H9 (cell line): ENCODE data around the gene SETD3. TPM values are rescaled to one million over a fixed set of nuclear protein-coding genes. Genes with fewer than 3 reads are reported as not detected.

Source experiments
- DNase-seq: peaks from one replicate; pipeline ENCODE4 v3.0.0-alpha.2; 2017
- H2AFZ ChIP-seq: one replicate; pipeline ENCODE4 v1.6.1; 2013; ENCODE audit warnings: mild to moderate bottlenecking, low read length, control low read depth, moderate library complexity
- H2AK5ac ChIP-seq: 2 replicates; pipeline ENCODE4 v1.6.1; 2013; ENCODE audit warnings: low read length, control low read depth, mixed read lengths; ENCODE audit not compliant: insufficient read length
- H2BK120ac ChIP-seq: one replicate; pipeline ENCODE4 v1.6.1; 2013; ENCODE audit warnings: low read depth, mild to moderate bottlenecking, low read length, control low read depth, inconsistent platforms; ENCODE audit not compliant: poor library complexity, severe bottlenecking
- H2BK12ac ChIP-seq: 2 replicates; pipeline ENCODE4 v1.6.1; 2013; ENCODE audit warnings: low read length, control low read depth, mixed read lengths, low read depth; ENCODE audit not compliant: insufficient read length
- H2BK15ac ChIP-seq: 2 replicates; pipeline ENCODE4 v1.6.1; 2013; ENCODE audit warnings: low read depth, low read length, control low read depth
- H2BK20ac ChIP-seq: one replicate; pipeline ENCODE4 v1.6.1; 2013; ENCODE audit warnings: low read depth, mild to moderate bottlenecking, low read length, control low read depth, inconsistent platforms; ENCODE audit not compliant: poor library complexity, severe bottlenecking
- H2BK5ac ChIP-seq: 2 replicates; pipeline ENCODE4 v1.6.1; 2013; ENCODE audit warnings: low read length, control low read depth, mixed read lengths; ENCODE audit not compliant: insufficient read length
- H3K14ac ChIP-seq: 2 replicates; pipeline ENCODE4 v1.6.1; 2013; ENCODE audit warnings: low read length, control low read depth; ENCODE audit not compliant: insufficient read depth
- H3K18ac ChIP-seq: 2 replicates; pipeline ENCODE4 v1.6.1; 2013; ENCODE audit warnings: low read depth, mild to moderate bottlenecking, mixed read lengths, low read length, control low read depth; ENCODE audit not compliant: insufficient read length
- H3K23ac ChIP-seq: 2 replicates; pipeline ENCODE4 v1.6.1; 2013; ENCODE audit warnings: low read length, control low read depth, mixed read lengths, low read depth; ENCODE audit not compliant: insufficient read length
- H3K23me2 ChIP-seq: 2 replicates; pipeline ENCODE4 v1.6.1; 2013; ENCODE audit warnings: low read depth, mild to moderate bottlenecking, mixed read lengths, low read length, control low read depth; ENCODE audit not compliant: insufficient read length, poor library complexity, severe bottlenecking
- H3K27ac ChIP-seq: 2 replicates; pipeline ENCODE4 v1.5.1; 2013; ENCODE audit warnings: low read length, control low read depth, mixed read lengths, low read depth; ENCODE audit not compliant: insufficient read length
- H3K27me3 ChIP-seq: 2 replicates; pipeline ENCODE4 v1.6.1; 2013; ENCODE audit warnings: low read length, control low read depth, inconsistent platforms; ENCODE audit not compliant: insufficient read depth
- H3K4ac ChIP-seq: 2 replicates; pipeline ENCODE4 v1.6.1; 2013; ENCODE audit warnings: low read depth, mild to moderate bottlenecking, control low read depth, inconsistent platforms, low read length, moderate library complexity
- H3K4me1 ChIP-seq: 2 replicates; pipeline ENCODE4 v1.6.1; 2013; ENCODE audit warnings: low read length, control low read depth, inconsistent platforms; ENCODE audit not compliant: insufficient read depth
- H3K4me2 ChIP-seq: 2 replicates; pipeline ENCODE4 v1.6.1; 2013; ENCODE audit warnings: low read length, control low read depth, mixed read lengths; ENCODE audit not compliant: insufficient read length, insufficient read depth
- H3K56ac ChIP-seq: 2 replicates; pipeline ENCODE4 v1.6.1; 2013; ENCODE audit warnings: low read depth, mild to moderate bottlenecking, mixed read lengths, low read length, control low read depth; ENCODE audit not compliant: insufficient read length
- H3K79me1 ChIP-seq: 2 replicates; pipeline ENCODE4 v1.6.1; 2013; ENCODE audit warnings: low read depth, mild to moderate bottlenecking, moderate library complexity, low read length, control low read depth, inconsistent platforms; ENCODE audit not compliant: insufficient read depth, poor library complexity, severe bottlenecking
- H3K79me2 ChIP-seq: 2 replicates; pipeline ENCODE4 v1.6.1; 2013; ENCODE audit warnings: low read length, control low read depth, inconsistent platforms; ENCODE audit not compliant: insufficient read depth
- H3K9ac ChIP-seq: 2 replicates; pipeline ENCODE4 v1.6.1; 2013; ENCODE audit warnings: low read length, control low read depth, mixed read lengths; ENCODE audit not compliant: insufficient read length; ENCODE audit errors: extremely low read depth
- H3K9me3 ChIP-seq: one replicate; pipeline ENCODE4 v1.6.1; 2013; ENCODE audit warnings: low read depth, low read length, inconsistent platforms; ENCODE audit not compliant: control insufficient read depth
- H3T11ph ChIP-seq: one replicate; pipeline ENCODE4 v1.6.1; 2013; ENCODE audit warnings: mild to moderate bottlenecking, low read length, control low read depth, inconsistent platforms
- H4K20me1 ChIP-seq: one replicate; pipeline ENCODE4 v1.6.1; 2013; ENCODE audit not compliant: control insufficient read depth, insufficient read length, insufficient read depth
- H4K5ac ChIP-seq: 2 replicates; pipeline ENCODE4 v1.6.1; 2013; ENCODE audit warnings: low read depth, mild to moderate bottlenecking, mixed read lengths, low read length, control low read depth; ENCODE audit not compliant: insufficient read length
- H4K8ac ChIP-seq: replicated peaks from 2 replicates; pipeline ENCODE4 v1.6.1; 2013; ENCODE audit warnings: low read length, control low read depth, mixed read lengths, low read depth; ENCODE audit not compliant: insufficient read length
- H4K91ac ChIP-seq: 2 replicates; pipeline ENCODE4 v1.6.1; 2013; ENCODE audit warnings: low read depth, mild to moderate bottlenecking, moderate library complexity, mixed read lengths, low read length, control low read depth; ENCODE audit not compliant: insufficient read length
- H3K27ac Mint-ChIP-seq, 3 experiments: 2 replicates in 2 of 3; 3 replicates in 1 of 3; pipeline ENCODE4 v1.8.0; 2020 to 2021; ENCODE audit warnings: mixed read lengths in 3 of 3, mild to moderate bottlenecking in 1 of 3, moderate library complexity in 1 of 3
- H3K27me3 Mint-ChIP-seq: 2 replicates; pipeline ENCODE4 v1.8.0; 2021; ENCODE audit warnings: low read depth, mild to moderate bottlenecking, moderate library complexity, mixed read lengths
- H3K36me3 Mint-ChIP-seq, 3 experiments: 2 replicates in 2 of 3; 3 replicates in 1 of 3; pipeline ENCODE4 v1.8.0; 2020 to 2021; ENCODE audit warnings: low read depth in 3 of 3, mixed read lengths in 3 of 3; ENCODE audit not compliant: insufficient read depth in 1 of 3
- H3K4me1 Mint-ChIP-seq, 2 experiments: 2 replicates each; pipeline ENCODE4 v1.8.0; 2020; ENCODE audit warnings: mixed read lengths in 2 of 2
- H3K4me3 Mint-ChIP-seq, 2 experiments: 2 replicates in 1 of 2; 3 replicates in 1 of 2; pipeline ENCODE4 v1.8.0; 2020 to 2021; ENCODE audit warnings: mild to moderate bottlenecking in 2 of 2, mixed read lengths in 2 of 2, moderate library complexity in 1 of 2
- H3K9me3 Mint-ChIP-seq, 2 experiments: 2 replicates in 1 of 2; 3 replicates in 1 of 2; pipeline ENCODE4 v1.8.0; 2020; ENCODE audit warnings: mild to moderate bottlenecking in 2 of 2, mixed read lengths in 2 of 2, moderate library complexity in 1 of 2
- WGBS: extraction: QIAGEN DNeasy Blood & Tissue Kit; methylation state at CpG from one replicate; pipeline ENCODE4 v1.1.7; 2013; ENCODE audit warnings: missing lambda C conversion rate, low lambda C conversion rate, mixed read lengths; ENCODE audit not compliant: insufficient read length; ENCODE audit errors: extremely low coverage; 5-methylcytosine and 5-hydroxymethylcytosine counted together
- total RNA-seq: library from RNA; stranded (reverse); gene quantifications from 2 replicates; pipeline ENCODE4 v1.2.1, GENCODE V29; 2021
- TF ChIP-seq, protein P1 (sequence below): fragments of 200-600 bp; sonication (generic); conservative IDR thresholded peaks from 3 replicates; pipeline ENCODE4 v1.8.0; 2021; ENCODE audit warnings: antibody characterized with exemption, mild to moderate bottlenecking

Gene SETD3
- total RNA-seq, 1 experiment from 2014 or later: 56.7 TPM

GRCh38 chr14:99361596-99362215 is 119.0 kb downstream of the SETD3 start:
- Histone ChIP-seq H3T11ph (no peak overlapping the region), H3K79me1 (no peaks in the 10 kb centered on the region), H3K18ac (no peak overlapping the region), H2BK5ac (no peak overlapping the region), H2AK5ac (no peak overlapping the region), H3K4me1 (no peaks in the 10 kb centered on the region), H3K9ac (no peak overlapping the region), H3K79me2 (no peaks in the 10 kb centered on the region), H3K14ac (no peak overlapping the region), H2BK15ac (no peak overlapping the region), H4K8ac (no peak overlapping the region), H4K5ac (no peak overlapping the region), H3K56ac (no peak overlapping the region), H3K23me2 (no peaks in the 10 kb centered on the region), H4K20me1 (no peaks in the 10 kb centered on the region), H3K4me2 (no peak overlapping the region), H2BK12ac (no peak overlapping the region), H2BK20ac (no peak overlapping the region), H3K4ac (no peak overlapping the region), H2BK120ac (no peak overlapping the region), H3K27me3 (no peaks in the 10 kb centered on the region), H4K91ac (no peak overlapping the region), H3K23ac (no peak overlapping the region), H2AFZ (no peak overlapping the region), H3K27ac (no peak overlapping the region), H3K9me3 (no peaks in the 10 kb centered on the region)
- TF ChIP-seq, protein P1, sequence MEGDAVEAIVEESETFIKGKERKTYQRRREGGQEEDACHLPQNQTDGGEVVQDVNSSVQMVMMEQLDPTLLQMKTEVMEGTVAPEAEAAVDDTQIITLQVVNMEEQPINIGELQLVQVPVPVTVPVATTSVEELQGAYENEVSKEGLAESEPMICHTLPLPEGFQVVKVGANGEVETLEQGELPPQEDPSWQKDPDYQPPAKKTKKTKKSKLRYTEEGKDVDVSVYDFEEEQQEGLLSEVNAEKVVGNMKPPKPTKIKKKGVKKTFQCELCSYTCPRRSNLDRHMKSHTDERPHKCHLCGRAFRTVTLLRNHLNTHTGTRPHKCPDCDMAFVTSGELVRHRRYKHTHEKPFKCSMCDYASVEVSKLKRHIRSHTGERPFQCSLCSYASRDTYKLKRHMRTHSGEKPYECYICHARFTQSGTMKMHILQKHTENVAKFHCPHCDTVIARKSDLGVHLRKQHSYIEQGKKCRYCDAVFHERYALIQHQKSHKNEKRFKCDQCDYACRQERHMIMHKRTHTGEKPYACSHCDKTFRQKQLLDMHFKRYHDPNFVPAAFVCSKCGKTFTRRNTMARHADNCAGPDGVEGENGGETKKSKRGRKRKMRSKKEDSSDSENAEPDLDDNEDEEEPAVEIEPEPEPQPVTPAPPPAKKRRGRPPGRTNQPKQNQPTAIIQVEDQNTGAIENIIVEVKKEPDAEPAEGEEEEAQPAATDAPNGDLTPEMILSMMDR: no peak
- H3K27ac Mint-ChIP-seq: peak overlapping the region in 1 of 3 experiments; percentile 14; a peak in 1 of 7 replicates
- H3K4me3 Mint-ChIP-seq: no peak overlapping the region
- H3K36me3 Mint-ChIP-seq: no peaks in the 10 kb centered on the region
- DNase-seq: no peak
- H3K27me3 Mint-ChIP-seq: peaks cover 7% of the 10 kb centered on the region
- WGBS: no CpG with 5 or more reads among the region's 21 CpGs
- peaks cover 20 to 25% of the 10 kb centered on the region in 2 experiments for H3K4me1 Mint-ChIP-seq
- H3K9me3 Mint-ChIP-seq: no peaks in the 10 kb centered on the region
